ENCODE measurements around the gene ACSBG1.

ACSBG1 gene

GRCh38 chr15:78130466-78131294, 103.7 kb downstream of the ACSBG1 start:
- peak; percentile 61 for DNase-seq (ENCODE audit: low spot score)

- peak; percentile 54 for DNase-seq (ENCODE audit: low spot score)
Observed at GRCh38 chr15:78129751-78130287, 104.5 kb downstream of the ACSBG1 start.

DNA sequence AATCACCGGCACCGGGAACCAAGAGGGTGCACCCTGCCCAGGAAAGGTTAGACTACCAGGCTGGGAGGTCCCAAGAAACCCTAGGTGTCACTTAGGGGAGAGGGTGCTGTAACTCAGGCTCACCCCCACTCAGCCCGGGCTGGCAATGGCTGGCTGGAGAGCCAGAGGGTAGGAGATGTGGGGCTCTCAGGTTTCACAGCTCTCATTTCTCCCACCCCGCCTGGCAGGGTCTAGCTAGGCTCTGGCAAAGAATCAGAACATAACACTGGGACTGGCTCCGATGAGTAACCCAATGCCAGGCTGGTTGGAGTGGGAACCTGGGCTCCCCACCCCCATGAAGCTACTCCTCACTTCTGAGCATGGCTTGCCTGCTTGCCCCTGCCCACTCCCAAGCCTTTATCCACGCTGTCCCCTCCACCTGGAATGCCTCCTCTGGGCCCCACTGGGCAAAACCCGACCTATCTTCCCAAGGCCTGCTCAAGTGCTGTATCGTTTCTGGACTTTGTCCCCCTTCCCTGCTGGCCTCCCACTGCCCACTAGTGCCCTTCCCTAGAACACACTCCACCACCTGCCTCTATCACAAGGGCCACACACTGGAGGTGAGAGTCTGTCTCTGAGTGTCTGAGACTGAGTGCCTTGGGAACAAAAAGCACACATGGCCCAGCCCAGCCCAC, 105.2 kb downstream of the ACSBG1 start:
- peak; percentile 63 for DNase-seq (ENCODE audit: low spot score)

- DNase-seq (ENCODE audit: low spot score): peak; percentile 33
Observed at GRCh38 chr15:78127882-78128281, 106.5 kb downstream of the ACSBG1 start.

DNA sequence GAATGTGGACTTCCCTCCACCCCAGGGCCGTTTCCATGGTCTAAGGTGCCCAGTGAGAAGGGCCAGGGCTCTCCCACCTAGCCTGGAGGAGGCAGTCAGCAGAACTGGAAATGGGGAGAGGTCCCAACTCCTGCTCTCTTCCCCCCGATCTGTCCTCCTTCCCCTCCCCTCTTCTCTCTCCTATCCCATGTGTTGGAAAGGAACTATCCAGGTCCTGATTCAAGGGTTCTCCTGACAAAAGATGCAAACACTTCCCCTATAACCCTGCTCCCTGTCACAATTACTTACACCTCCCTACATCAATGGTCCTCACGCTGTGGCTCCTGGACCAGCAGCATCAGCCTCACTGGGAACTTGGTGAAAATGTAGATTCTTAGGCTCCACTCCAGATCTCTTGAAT, 109.1 kb downstream of the ACSBG1 start:
- no peak for DNase-seq (ENCODE audit: low spot score)

- DNase-seq (ENCODE audit: low spot score): no peak
Observed at GRCh38 chr15:78120523-78120922, 113.8 kb downstream of the ACSBG1 start.
